ENCODE data around the gene MDP1.

DNA sequence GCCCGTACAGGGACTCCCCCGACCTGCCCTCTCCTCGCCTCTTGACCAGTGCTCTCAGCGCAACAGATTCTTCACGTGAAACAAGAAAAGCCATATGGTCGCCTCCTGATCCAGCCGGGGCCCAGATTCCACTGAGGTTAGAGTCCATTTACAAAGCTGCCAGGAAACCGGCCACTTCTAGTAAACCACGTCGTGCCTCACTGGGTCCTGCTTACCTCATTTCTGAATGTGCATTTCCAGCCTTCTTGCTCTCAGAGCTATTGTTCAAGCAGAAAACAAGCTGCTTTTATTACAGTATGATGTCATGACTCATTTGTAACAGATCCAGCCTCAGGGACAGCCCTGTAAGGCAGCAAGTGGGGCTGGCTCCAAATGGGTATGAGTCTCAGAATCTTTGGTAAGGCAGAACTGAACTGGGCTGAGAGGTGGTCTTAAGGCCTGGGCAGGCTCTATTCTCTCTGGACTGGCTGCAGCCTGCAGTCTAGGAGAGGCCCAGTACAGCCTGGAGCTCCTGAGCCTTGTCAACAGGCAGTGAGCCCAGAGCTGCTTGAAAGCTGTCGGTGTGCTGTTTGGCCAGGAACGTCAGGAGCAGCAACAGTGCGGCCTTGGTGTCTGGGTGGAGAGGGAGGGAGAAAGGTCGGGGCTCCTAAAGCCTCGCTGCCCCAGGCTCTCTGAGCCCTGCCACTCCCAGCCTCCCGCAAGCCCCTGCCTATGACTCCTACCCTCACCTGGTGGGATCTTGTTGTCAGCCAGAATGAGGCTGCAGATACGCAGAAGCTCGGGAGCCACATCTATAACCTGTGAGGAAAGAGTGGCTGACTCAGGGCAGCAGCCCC, 35.7 kb downstream of the MDP1 start:
- TF ChIP-seq POLR2A (IDR thresholded peaks at IDR 0.05) = no peak
- TF ChIP-seq, protein P1, sequence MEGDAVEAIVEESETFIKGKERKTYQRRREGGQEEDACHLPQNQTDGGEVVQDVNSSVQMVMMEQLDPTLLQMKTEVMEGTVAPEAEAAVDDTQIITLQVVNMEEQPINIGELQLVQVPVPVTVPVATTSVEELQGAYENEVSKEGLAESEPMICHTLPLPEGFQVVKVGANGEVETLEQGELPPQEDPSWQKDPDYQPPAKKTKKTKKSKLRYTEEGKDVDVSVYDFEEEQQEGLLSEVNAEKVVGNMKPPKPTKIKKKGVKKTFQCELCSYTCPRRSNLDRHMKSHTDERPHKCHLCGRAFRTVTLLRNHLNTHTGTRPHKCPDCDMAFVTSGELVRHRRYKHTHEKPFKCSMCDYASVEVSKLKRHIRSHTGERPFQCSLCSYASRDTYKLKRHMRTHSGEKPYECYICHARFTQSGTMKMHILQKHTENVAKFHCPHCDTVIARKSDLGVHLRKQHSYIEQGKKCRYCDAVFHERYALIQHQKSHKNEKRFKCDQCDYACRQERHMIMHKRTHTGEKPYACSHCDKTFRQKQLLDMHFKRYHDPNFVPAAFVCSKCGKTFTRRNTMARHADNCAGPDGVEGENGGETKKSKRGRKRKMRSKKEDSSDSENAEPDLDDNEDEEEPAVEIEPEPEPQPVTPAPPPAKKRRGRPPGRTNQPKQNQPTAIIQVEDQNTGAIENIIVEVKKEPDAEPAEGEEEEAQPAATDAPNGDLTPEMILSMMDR (IDR thresholded peaks at IDR 0.05) = no peak
